Inflammatory macrophage treated with lipopolysaccharide for 4 hours (primary cell): ENCODE data around the gene TUBA1B.
"Not testable (repeated sequence)": the region's sequence is repeated elsewhere in the genome, so short reads cannot be mapped to it uniquely, and the experiment has no call there.

ENCODE experiments used
- DNase-seq: peaks from one replicate; pipeline ENCODE4 v3.0.0-alpha.2; 2020

The TUBA1B gene

GRCh38 chr12:49131051-49131893 is at the start of gene TUBA1B:
Gene TUBA1B, minus strand, starts transcription at chr12:49131395. Its CDS starts 95 bp downstream, at chr12:49131300.
- peak; percentile 90 for DNase-seq

GRCh38 chr12:49174218-49174617 is 43.0 kb upstream of the TUBA1B start:
- no peak for DNase-seq

- no peak for DNase-seq
Observed at GRCh38 chr12:49170924-49171323, 39.7 kb upstream of the TUBA1B start.

GRCh38 chr12:49165114-49165513 is 33.9 kb upstream of the TUBA1B start:
- no peak for DNase-seq

GRCh38 chr12:49161901-49162300 is 30.7 kb upstream of the TUBA1B start:
- not testable (repeated sequence) for DNase-seq

GRCh38 chr12:49161092-49161795 is 30.0 kb upstream of the TUBA1B start:
- DNase-seq: peak; percentile 79

- DNase-seq: peak; percentile 47
Observed at GRCh38 chr12:49160399-49160798, 29.2 kb upstream of the TUBA1B start.

GRCh38 chr12:49154221-49154620 is 23.0 kb upstream of the TUBA1B start:
- no peak for DNase-seq

GRCh38 chr12:49147384-49147783 is 16.2 kb upstream of the TUBA1B start:
- DNase-seq: no peak

GRCh38 chr12:49146406-49146805 is 15.2 kb upstream of the TUBA1B start:
- no peak for DNase-seq

- no peak for DNase-seq
Observed at GRCh38 chr12:49144384-49144783, 13.2 kb upstream of the TUBA1B start.

GRCh38 chr12:49138999-49139398 is 7.8 kb upstream of the TUBA1B start:
- DNase-seq: no peak

- no peak for DNase-seq
Observed at GRCh38 chr12:49138587-49138986, 7.4 kb upstream of the TUBA1B start.

GRCh38 chr12:49137476-49137875 is 6.3 kb upstream of the TUBA1B start:
- no peak for DNase-seq

GRCh38 chr12:49136997-49137396 is 5.8 kb upstream of the TUBA1B start:
- DNase-seq: not testable (repeated sequence)

- no peak for DNase-seq
Observed at GRCh38 chr12:49133590-49133989, 2.4 kb upstream of the TUBA1B start.

- DNase-seq: no peak
Observed at GRCh38 chr12:49133014-49133413, 1.8 kb upstream of the TUBA1B start.

GRCh38 chr12:49131894-49132461 is 783 bp upstream of the TUBA1B start:
- DNase-seq: peak; percentile 40

- DNase-seq: peak; percentile 99
Observed at GRCh38 chr12:49130151-49131050, 794 bp downstream of the TUBA1B start.

- no peak for DNase-seq
Observed at GRCh38 chr12:49129332-49130150, 1.7 kb downstream of the TUBA1B start.

- not testable (repeated sequence) for DNase-seq
Observed at GRCh38 chr12:49127971-49128370, 3.2 kb downstream of the TUBA1B start.
